Loucy (cell line): ENCODE results near the gene GSTA1.

Experiments used
- CTCF ChIP-seq: fragments of 200-600 bp; sonication (generic); conservative IDR thresholded peaks from 2 replicates; pipeline ENCODE4 v1.5.1; 2014; ENCODE audit warnings: mild to moderate bottlenecking, antibody characterized with exemption, low read length
- EZH2phosphoT487 ChIP-seq: fragments of 200-600 bp; IDR thresholded peaks from 2 replicates; pipeline ENCODE4 v1.6.1; 2018; ENCODE audit warnings: antibody characterized with exemption, mild to moderate bottlenecking, moderate library complexity, borderline replicate concordance

- no peak for TF ChIP-seq CTCF
- TF ChIP-seq EZH2phosphoT487: no peak
Observed at GRCh38 chr6:52846002-52846401, 42.4 kb upstream of the GSTA1 start.
